Kidney (tissue), 14 donors: Measurements from ENCODE around the gene USH1G. TPM values are rescaled to one million over a fixed set of nuclear protein-coding genes. Genes with fewer than 3 reads are reported as not detected.

Source experiments
- DNase-seq, 5 donors: peaks; one replicate each; pipeline ENCODE4 v3.0.0-alpha.2; 2013 to 2020
- FAIRE-seq: peaks from 2 replicates; lab custom pipeline; 2012; peaks lifted over from hg19 to GRCh38; lab: Jason Lieb, UNC
- H3K27ac ChIP-seq, 2 donors: one replicate each; pipeline ENCODE4 v1.7.0; 2013; ENCODE audit warnings: low read depth in 2 of 2, low read length in 2 of 2, inconsistent platforms in 1 of 2
- H3K27me3 ChIP-seq: one replicate; pipeline ENCODE4 v1.7.1; 2013; ENCODE audit warnings: low read length, inconsistent platforms; ENCODE audit not compliant: control insufficient read depth, insufficient read depth
- H3K36me3 ChIP-seq, 3 donors: one replicate each; pipeline versions ENCODE4 v1.7.0 to v1.7.1; 2013; ENCODE audit warnings: low read length in 3 of 3, control low read depth in 1 of 3, inconsistent platforms in 1 of 3; ENCODE audit not compliant: insufficient read depth in 3 of 3, control insufficient read depth in 2 of 3
- H3K4me1 ChIP-seq, 3 donors: one replicate each; pipeline versions ENCODE4 v1.7.0 to v1.7.1; 2013; ENCODE audit warnings: low read length in 3 of 3, inconsistent platforms in 1 of 3, low read depth in 1 of 3; ENCODE audit not compliant: control insufficient read depth in 2 of 3, insufficient read depth in 2 of 3
- H3K4me3 ChIP-seq, 3 donors: one replicate each; pipeline versions ENCODE4 v1.7.0 to v1.8.1; 2013; ENCODE audit warnings: low read length in 3 of 3, control low read depth in 1 of 3, inconsistent platforms in 1 of 3
- H3K9ac ChIP-seq, 3 donors: one replicate each; pipeline versions ENCODE4 v1.7.0 to v1.7.1; 2013; ENCODE audit warnings: low read length in 3 of 3, control low read depth in 1 of 3, inconsistent platforms in 1 of 3
- H3K9me3 ChIP-seq, 3 donors: one replicate each; pipeline versions ENCODE4 v1.7.0 to v1.7.1; 2013; ENCODE audit warnings: low read length in 3 of 3, control low read depth in 1 of 3, inconsistent platforms in 1 of 3; ENCODE audit not compliant: control insufficient read depth in 2 of 3, insufficient read depth in 1 of 3
- CTCF ChIP-seq: IDR thresholded peaks from 3 replicates; pipeline ENCODE4 v1.5.1; 2012; ENCODE audit warnings: mild to moderate bottlenecking, moderate library complexity, borderline replicate concordance; ENCODE audit not compliant: insufficient read depth; ENCODE audit errors: extremely low read depth
- intact Hi-C: fragments of 100-400 bp; cut with DNase I; formaldehyde crosslinking; loops from one replicate; pipeline ENCODE4 v1.11.1; 2022
- polyA plus RNA-seq: library from polyadenylated mRNA; stranded (reverse); fragments of 350-450 nt; fragmentation: Illumina TruSeq; extraction: RNeasy Lipid Tissue Mini Kit (QIAGEN cat#74804); gene quantifications from one replicate; pipeline ENCODE4 v1.2.3, GENCODE V29; 2014; ENCODE audit warnings: low read depth, low replicate concordance; ENCODE audit not compliant: insufficient read depth
- total RNA-seq: library from RNA; stranded (reverse); fragmentation: NEBNext Ultra II Directional; extraction: Animal tissue kit (Norgen Biotek cat#: 25700); gene quantifications from one replicate; pipeline ENCODE4 v1.2.1, GENCODE V29; 2021
- donor health status: control.
- donor health status: control.
- donor health status: control.
- donor health status: control.
- donor health status: control.
- donor health status: DM: yes; HTN: yes; CAD: no.
- donor health status: Normal renal cell carcinoma (clear cell type).

USH1G gene
- total and polyA plus RNA-seq, 2 donors from 2014 or later, result 0.17 to 0.22 TPM

DNA sequence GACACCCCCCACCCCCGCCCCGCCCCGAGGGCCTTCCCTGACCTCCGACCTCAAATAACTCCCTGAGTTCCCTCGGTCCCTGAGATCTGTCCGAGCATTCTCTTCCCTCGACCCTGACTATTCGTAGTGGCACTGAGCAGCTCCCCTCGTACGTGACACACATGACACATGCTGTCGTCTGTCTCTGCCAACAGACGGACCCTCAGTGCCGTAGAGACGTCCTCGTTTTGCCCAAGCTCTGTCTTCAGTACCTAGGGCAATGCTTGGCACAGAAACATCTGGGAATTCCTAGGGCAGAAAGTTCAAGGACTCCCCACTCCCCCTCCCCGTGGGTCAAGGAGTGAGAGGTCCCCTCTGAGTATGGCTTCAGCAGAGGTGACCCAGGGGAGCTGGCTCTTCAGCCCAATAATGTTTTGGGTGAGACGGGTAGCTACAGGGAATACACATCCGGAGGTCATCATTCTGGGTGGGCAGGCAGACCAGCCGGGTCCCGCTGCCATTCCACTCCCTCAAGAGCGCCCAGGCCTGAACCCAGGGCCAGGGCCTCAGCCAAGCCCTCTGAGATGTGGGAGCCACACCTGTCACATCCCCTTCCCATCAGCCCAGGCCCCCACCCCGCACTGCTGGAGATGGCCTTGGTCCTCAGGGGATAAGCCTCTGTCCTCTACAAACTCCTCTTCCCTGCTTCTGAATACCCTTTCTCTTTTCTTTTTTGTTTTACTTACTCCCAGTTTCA lies 29.0 kb downstream of the USH1G start:
- H3K4me3 ChIP-seq, result peak overlapping the region in 1 of 3 donors; percentile 25
- FAIRE-seq (no peak), DNase-seq (no peak)
- H3K27me3 ChIP-seq, result peaks cover 9% of the 10 kb centered on the region
- no peaks in the 10 kb centered on the region for H3K4me1 ChIP-seq
- intact Hi-C loops, result no loop called here
- TF ChIP-seq CTCF, result no peak
- no peak overlapping the region for H3K27ac ChIP-seq
- no peak overlapping the region for H3K9ac ChIP-seq
- no peaks in the 10 kb centered on the region for H3K9me3 ChIP-seq
- no peaks in the 10 kb centered on the region for H3K36me3 ChIP-seq

- Histone ChIP-seq H3K4me1 (no peaks in the 10 kb centered on the region), H3K36me3 (no peaks in the 10 kb centered on the region), H3K27me3 (peaks cover 9% of the 10 kb centered on the region), H3K9ac (no peak within 1 kb of the TSS), H3K4me3 (peak within 1 kb of the TSS in 1 of 3 donors; percentile 43), H3K9me3 (no peaks in the 10 kb centered on the region), H3K27ac (no peak within 1 kb of the TSS)
- FAIRE-seq, result no peak
- no peak for TF ChIP-seq CTCF
- DNase-seq, result no peak
- intact Hi-C loops, result no loop called here
Measured at GRCh38 chr17:74892974-74893911, 29.8 kb downstream of the USH1G start, which contains the start of gene FADS6. Gene FADS6, minus strand, starts transcription at chr17:74893633. Its CDS starts 38 bp downstream, at chr17:74893595.

- FAIRE-seq, result no peak
- intact Hi-C loops, result no loop called here
- no peaks in the 10 kb centered on the region for H3K9me3 ChIP-seq
Measured at GRCh38 chr17:74892013-74892841, 30.8 kb downstream of the USH1G start.

More at GRCh38 chr17:74892013-74892841, 30.8 kb downstream of the USH1G start:
- H3K4me1 ChIP-seq, result no peaks in the 10 kb centered on the region
- H3K36me3 ChIP-seq, result no peaks in the 10 kb centered on the region
- no peak for TF ChIP-seq CTCF
- H3K9ac ChIP-seq, result no peak overlapping the region
- DNase-seq, result no peak
- H3K4me3 ChIP-seq, result no peak overlapping the region
- H3K27me3 ChIP-seq, result peaks cover 9% of the 10 kb centered on the region
- H3K27ac ChIP-seq, result no peak overlapping the region
